ENCODE data around the gene SERPINI1.

The SERPINI1 gene

DNA sequence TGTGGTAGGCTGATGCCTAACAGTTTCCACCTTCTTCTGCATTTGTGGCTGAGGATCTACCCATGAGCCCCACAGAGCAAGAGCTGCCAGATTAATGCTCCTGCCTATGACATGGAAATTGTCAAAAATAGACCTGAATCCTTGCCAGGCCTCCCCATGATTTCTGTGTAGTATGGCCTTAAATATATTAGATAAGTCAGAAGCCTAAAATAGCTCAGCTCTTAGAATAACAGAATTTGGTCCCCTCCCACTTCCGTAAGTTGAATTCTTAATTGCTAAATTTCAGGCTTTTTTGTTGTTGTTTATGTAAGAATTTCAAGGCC is 129.0 kb downstream of the SERPINI1 start:
- in situ Hi-C loops (cut with MboI; ENCODE audit: low pct_unique_long_range_greater_than_20kb, low sequenced_read_pairs, unreplicated experiment): no loop called here
- TF ChIP-seq, protein P1, sequence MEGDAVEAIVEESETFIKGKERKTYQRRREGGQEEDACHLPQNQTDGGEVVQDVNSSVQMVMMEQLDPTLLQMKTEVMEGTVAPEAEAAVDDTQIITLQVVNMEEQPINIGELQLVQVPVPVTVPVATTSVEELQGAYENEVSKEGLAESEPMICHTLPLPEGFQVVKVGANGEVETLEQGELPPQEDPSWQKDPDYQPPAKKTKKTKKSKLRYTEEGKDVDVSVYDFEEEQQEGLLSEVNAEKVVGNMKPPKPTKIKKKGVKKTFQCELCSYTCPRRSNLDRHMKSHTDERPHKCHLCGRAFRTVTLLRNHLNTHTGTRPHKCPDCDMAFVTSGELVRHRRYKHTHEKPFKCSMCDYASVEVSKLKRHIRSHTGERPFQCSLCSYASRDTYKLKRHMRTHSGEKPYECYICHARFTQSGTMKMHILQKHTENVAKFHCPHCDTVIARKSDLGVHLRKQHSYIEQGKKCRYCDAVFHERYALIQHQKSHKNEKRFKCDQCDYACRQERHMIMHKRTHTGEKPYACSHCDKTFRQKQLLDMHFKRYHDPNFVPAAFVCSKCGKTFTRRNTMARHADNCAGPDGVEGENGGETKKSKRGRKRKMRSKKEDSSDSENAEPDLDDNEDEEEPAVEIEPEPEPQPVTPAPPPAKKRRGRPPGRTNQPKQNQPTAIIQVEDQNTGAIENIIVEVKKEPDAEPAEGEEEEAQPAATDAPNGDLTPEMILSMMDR (IDR thresholded peaks at IDR 0.05; ENCODE audit: extremely low read depth, insufficient read depth, missing control alignments): no peak
- no peak for DNase-seq (ENCODE audit: low spot score)

DNA sequence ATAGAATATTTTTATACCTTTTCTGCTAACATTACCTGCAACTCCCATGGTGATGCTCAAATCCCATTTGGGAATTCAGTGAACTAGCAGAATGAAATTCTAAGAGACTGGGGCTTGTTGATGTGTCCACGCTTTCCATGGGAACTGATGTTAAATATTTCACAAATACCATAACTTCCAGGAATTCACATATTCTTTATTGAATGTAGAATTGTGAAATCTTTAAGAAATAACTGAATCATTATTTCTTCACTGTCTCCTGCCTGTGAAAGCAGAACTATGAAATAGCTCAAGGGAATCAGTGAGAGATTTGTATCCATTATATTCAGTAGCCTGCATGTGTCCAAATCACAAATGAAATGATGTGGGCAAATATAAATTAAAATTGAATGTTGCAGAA is 130.8 kb downstream of the SERPINI1 start:
- TF ChIP-seq, protein P1 (IDR thresholded peaks at IDR 0.05; ENCODE audit: extremely low read depth, insufficient read depth, missing control alignments): no peak
- no peak for DNase-seq (ENCODE audit: low spot score)

DNA sequence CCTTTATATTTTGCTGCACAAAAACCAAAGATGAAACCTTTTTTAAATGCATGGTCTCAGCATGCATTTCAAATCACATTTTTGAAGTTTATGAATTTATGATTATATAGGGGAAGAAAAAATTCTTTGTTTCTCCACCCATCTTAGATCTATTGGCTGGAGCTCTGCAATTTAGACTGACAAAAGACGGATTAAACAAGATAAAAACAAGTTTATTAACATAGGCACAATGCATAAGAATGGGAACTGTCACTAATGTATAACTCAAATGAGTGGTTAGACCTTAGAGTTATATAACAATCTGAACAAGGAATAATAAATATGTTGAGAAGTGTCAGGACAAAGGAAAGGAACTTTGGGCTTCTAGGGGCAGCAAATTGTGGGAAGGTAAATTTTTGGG is 132.5 kb downstream of the SERPINI1 start:
- TF ChIP-seq, protein P1 (IDR thresholded peaks at IDR 0.05; ENCODE audit: extremely low read depth, insufficient read depth, missing control alignments): no peak
- in situ Hi-C loops (cut with MboI; ENCODE audit: low pct_unique_long_range_greater_than_20kb, low sequenced_read_pairs, unreplicated experiment): no loop called here
- DNase-seq (ENCODE audit: low spot score): no peak

More for the DNA sequence above, 130.8 kb downstream of the SERPINI1 start:
- in situ Hi-C loops (cut with MboI; ENCODE audit: low pct_unique_long_range_greater_than_20kb, low sequenced_read_pairs, unreplicated experiment): no loop called here

DNA sequence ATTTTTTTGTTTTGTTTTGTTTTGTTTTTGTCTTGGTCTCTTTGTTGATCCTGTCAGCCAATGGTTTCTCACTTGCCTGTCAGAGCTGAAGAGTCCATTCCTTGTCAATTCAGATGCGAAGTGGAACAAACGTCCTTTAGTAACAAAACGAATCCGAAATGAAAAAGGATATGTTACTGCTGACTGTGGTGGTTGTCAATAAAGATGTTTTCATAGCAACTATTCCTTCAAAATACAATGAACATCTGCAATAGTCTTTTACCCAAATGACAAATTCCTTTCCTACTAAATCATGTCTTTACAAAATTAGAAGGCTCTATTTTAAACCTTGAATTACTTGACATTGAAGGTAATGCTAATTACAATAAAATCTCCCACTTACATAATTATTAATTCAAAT is 134.7 kb downstream of the SERPINI1 start:
- TF ChIP-seq, protein P1 (IDR thresholded peaks at IDR 0.05; ENCODE audit: extremely low read depth, insufficient read depth, missing control alignments): no peak
- in situ Hi-C loops (cut with MboI; ENCODE audit: low pct_unique_long_range_greater_than_20kb, low sequenced_read_pairs, unreplicated experiment): no loop called here
- DNase-seq (ENCODE audit: low spot score): no peak

DNA sequence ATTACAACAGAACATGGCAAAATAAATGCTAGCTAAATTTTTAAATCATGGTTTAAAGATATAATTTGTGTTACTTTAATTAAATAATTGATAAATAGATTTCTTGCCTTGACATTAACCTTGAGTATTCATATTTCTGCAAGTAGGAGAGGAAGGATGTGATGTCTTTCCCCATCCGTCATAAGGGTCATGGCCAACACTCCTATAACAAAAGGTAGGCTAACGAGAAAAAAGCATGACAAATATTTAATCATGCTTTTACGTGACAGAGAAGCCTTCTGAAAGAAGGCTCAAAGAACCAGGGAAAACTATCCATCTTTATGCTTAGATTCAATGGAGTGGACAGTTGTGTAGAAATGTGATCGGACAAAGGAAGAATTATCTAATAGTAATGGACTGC is 135.2 kb downstream of the SERPINI1 start:
- TF ChIP-seq, protein P1 (IDR thresholded peaks at IDR 0.05; ENCODE audit: extremely low read depth, insufficient read depth, missing control alignments): no peak
- no peak for DNase-seq (ENCODE audit: low spot score)
- in situ Hi-C loops (cut with MboI; ENCODE audit: low pct_unique_long_range_greater_than_20kb, low sequenced_read_pairs, unreplicated experiment): no loop called here

DNA sequence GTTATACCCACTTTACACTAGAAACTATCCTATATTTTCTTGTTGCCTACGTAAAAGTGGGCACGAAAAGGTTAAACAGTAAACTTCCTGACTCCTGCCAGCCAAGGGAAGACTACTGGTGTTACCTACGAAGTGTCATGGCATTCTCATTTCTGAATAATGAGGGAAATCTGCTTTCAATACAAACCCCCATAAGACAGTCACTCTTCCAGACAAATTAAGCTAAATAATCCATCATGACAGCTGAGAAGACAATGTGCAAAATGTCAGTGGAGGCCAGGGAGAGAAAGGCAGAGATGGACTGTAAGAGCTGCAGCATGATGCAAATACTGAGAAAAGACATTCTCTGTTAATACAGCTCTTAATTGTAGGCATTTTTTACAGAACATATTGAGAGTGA is 136.5 kb downstream of the SERPINI1 start:
- DNase-seq (ENCODE audit: low spot score): no peak
- in situ Hi-C loops (cut with MboI; ENCODE audit: low pct_unique_long_range_greater_than_20kb, low sequenced_read_pairs, unreplicated experiment): no loop called here
- TF ChIP-seq, protein P1 (IDR thresholded peaks at IDR 0.05; ENCODE audit: extremely low read depth, insufficient read depth, missing control alignments): no peak

DNA sequence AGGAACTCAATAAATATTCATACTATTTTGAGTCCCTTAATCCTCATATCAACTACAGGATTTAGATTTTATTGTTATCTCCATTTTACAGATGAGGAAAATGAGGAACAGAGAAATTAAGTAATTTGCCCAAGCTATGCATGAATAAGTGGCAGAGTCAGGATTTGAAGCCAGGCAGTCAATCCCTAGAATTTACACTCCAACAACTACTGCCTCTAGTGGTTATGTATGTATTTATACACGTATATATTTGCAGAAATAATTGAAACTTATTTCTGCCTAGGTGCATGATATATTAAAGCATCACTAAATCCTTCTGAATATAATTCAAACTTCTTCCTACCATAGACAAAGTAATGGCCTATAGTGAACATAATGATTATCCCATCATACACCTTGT is 137.4 kb downstream of the SERPINI1 start:
- TF ChIP-seq, protein P1 (IDR thresholded peaks at IDR 0.05; ENCODE audit: extremely low read depth, insufficient read depth, missing control alignments): peak; percentile 19
- in situ Hi-C loops (cut with MboI; ENCODE audit: low pct_unique_long_range_greater_than_20kb, low sequenced_read_pairs, unreplicated experiment): no loop called here
- no peak for DNase-seq (ENCODE audit: low spot score)

Measured in GM13977 (cell line).